ENCODE results near the gene DOP1A. TPM values are rescaled to one million over a fixed set of nuclear protein-coding genes. Genes with fewer than 3 reads are reported as not detected.

DOP1A gene
- total and polyA plus RNA-seq, 2 donors = 13.8 to 28.8 TPM

DNA sequence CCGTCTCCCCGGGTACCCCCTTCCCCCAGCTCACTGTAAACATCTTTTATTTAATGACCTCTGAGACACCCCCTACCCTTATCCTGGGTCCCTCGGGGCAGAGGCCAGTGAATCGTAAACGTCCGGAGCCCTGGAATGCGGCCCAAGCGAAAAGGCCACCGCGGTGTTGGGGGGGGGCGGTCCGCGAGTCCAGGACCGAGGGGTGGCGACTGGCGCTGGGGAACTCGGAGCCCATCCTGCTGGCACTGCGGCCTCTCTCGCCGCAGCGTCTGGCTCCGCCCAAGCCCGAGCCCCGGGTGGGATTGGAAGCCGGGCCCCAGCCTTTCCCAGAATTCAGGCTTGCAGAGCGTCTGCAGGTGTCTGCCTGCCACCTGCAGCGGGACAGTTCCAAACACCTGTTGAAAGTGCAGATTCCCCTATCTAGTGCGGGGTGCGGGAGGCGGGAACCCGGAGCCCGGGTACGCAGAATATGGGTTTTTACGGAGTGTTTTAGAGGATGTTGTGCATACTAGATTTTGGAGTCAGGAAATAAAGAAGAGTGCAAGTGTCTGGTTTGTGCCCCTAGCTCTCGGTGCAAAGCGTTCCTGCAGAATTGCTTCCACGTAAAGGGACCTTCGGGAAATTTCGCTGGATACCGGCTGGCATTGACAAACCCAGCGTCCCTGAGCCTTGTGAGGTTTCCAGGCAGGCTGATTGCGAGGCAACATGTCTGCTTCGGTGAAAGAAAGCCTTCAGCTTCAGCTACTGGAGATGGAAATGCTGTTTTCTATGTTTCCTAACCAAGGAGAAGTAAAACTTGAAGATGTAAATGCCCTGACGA is 126.5 kb downstream of the DOP1A start:
- Histone ChIP-seq H3K9me3 (ENCODE audit: control insufficient read depth in 2 of 2, insufficient read depth in 1 of 2, low read length in 1 of 2) (no peaks in the 10 kb centered on the region), H3K4me1 (ENCODE audit: control insufficient read depth in 2 of 2, insufficient read depth in 2 of 2, low read length in 2 of 2) (peaks cover 8 to 15% of the 10 kb centered on the region in 2 donors), H3K27me3 (ENCODE audit: control insufficient read depth in 2 of 2, insufficient read depth in 1 of 2, low read length in 1 of 2) (peaks cover 0 to 4% of the 10 kb centered on the region in 2 donors), H3K36me3 (ENCODE audit: control insufficient read depth in 2 of 2, insufficient read depth in 2 of 2, low read length in 1 of 2) (peaks cover 2 to 3% of the 10 kb centered on the region in 2 donors), H3K27ac (ENCODE audit: low read depth in 1 of 2, low read length in 1 of 2) (no peak overlapping the region), H3K4me3 (ENCODE audit: low read length in 2 of 2) (peak overlapping the region; percentile 73 to 77)
- WGBS = 5% methylated on average over 44 of the region's 44 CpGs
- DNase-seq (ENCODE audit: low read depth in 6 of 9, low spot score in 9 of 9) = peak in 5 of 9 donors; percentile 15 to 47 (median 23)

DNA sequence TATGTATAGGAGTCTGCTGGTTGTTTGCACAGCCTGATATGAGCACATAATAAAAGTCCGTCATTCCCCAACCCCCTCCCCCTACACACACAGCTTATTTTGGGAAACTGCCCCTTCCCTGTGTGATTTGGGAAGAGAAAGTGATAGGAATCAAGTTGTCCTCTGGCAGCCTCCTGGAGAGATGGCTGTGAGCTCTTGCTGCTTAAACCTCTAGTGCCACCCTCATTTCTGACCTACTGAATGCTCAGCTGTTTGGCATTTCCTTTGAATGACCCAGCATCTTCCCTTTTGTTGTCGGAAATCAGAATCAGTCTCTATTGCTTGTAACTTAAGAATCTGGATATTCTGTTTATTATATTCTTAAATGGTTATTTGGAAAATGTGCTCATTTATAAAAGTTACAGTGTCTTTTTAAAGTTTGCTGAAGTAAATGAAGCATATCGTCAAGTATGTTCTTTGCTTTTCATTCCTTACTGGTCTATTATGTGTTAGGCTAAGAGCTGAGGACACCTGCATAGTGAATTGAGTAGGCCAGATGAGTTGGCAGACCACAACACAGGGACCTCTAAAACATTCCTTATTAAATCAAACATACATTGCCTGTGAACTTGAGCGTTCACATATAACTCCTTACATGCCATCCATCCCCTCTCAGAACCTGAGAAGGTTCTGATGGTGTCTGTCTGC is 131.2 kb downstream of the DOP1A start:
- 62% methylated on average over 4 of the region's 4 CpGs for whole genome bisulfite sequencing
- peaks cover 0 to 4% of the 10 kb centered on the region in 2 donors for H3K27me3 ChIP-seq (ENCODE audit: control insufficient read depth in 2 of 2, insufficient read depth in 1 of 2, low read length in 1 of 2)
- no peaks in the 10 kb centered on the region for H3K9me3 ChIP-seq (ENCODE audit: control insufficient read depth in 2 of 2, insufficient read depth in 1 of 2, low read length in 1 of 2)
- H3K4me1 ChIP-seq (ENCODE audit: control insufficient read depth in 2 of 2, insufficient read depth in 2 of 2, low read length in 2 of 2) = peaks cover 5 to 14% of the 10 kb centered on the region in 2 donors
- no peak overlapping the region for H3K4me3 ChIP-seq (ENCODE audit: low read length in 2 of 2)
- H3K36me3 ChIP-seq (ENCODE audit: control insufficient read depth in 2 of 2, insufficient read depth in 2 of 2, low read length in 1 of 2) = peaks cover 0 to 3% of the 10 kb centered on the region in 2 donors
- no peak overlapping the region for H3K27ac ChIP-seq (ENCODE audit: low read depth in 1 of 2, low read length in 1 of 2)
- no peak for DNase-seq (ENCODE audit: low read depth in 6 of 9, low spot score in 9 of 9)

DNA sequence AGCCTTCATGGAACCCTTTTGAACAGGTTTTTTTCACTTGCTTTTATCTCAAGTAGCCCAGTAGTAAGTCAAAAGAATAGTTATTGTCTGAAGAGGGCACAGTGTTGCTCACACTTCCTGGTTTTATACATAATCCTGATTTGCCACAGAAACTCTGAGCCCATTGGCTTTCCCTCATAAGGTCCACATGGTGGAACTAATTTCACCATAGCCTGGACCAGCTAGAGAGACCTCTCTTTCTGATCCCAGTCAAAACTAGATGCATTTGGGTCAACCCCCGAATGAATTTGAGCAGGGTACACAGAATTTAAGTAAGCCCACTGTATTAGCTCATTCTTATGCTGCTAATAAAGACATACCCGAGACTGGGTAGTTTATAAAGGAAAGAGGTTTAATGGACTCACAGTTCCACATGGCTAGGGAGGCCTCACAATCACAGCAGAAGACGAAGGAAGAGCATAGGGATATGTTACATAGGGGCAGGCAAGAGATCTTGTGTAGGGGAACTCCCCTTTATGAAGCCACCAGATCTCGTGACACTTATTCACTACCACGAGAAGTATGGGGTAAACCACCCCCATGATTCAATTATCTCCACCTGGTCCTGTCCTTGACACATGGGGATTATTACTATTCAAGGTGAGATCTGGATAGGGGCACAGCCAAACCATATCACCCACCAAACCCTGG is 131.8 kb downstream of the DOP1A start:
- DNase-seq (ENCODE audit: low read depth in 6 of 9, low spot score in 9 of 9) = no peak
- WGBS = 95% methylated on average over 5 of the region's 5 CpGs
- H3K27ac ChIP-seq (ENCODE audit: low read depth in 1 of 2, low read length in 1 of 2) = no peak overlapping the region
- peaks cover 0 to 3% of the 10 kb centered on the region in 2 donors for H3K36me3 ChIP-seq (ENCODE audit: control insufficient read depth in 2 of 2, insufficient read depth in 2 of 2, low read length in 1 of 2)
- no peak overlapping the region for H3K4me3 ChIP-seq (ENCODE audit: low read length in 2 of 2)
- H3K27me3 ChIP-seq (ENCODE audit: control insufficient read depth in 2 of 2, insufficient read depth in 1 of 2, low read length in 1 of 2) = no peaks in the 10 kb centered on the region
- H3K9me3 ChIP-seq (ENCODE audit: control insufficient read depth in 2 of 2, insufficient read depth in 1 of 2, low read length in 1 of 2) = no peaks in the 10 kb centered on the region
- peaks cover 2 to 7% of the 10 kb centered on the region in 2 donors for H3K4me1 ChIP-seq (ENCODE audit: control insufficient read depth in 2 of 2, insufficient read depth in 2 of 2, low read length in 2 of 2)

DNA sequence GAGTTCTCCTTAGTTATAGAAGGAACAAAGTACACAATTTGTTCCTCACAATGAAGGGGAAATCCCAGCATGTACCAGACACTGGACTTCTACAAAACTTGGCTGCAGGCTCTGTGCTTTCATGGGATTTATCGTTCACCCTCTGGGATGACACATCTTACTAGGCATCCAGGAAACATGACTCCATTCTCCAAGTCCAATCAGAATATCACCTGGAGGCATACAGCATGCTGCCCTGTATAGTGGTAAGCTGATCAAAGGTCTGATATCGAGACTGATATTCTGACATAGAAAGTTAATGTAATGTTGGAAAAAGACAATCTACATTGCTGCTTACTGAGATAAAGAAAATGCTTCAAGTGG is 132.4 kb downstream of the DOP1A start:
- H3K4me3 ChIP-seq (ENCODE audit: low read length in 2 of 2) = no peak overlapping the region
- 97% methylated on average over 2 of the region's 2 CpGs for WGBS
- no peaks in the 10 kb centered on the region for H3K9me3 ChIP-seq (ENCODE audit: control insufficient read depth in 2 of 2, insufficient read depth in 1 of 2, low read length in 1 of 2)
- H3K27me3 ChIP-seq (ENCODE audit: control insufficient read depth in 2 of 2, insufficient read depth in 1 of 2, low read length in 1 of 2) = no peaks in the 10 kb centered on the region
- peaks cover 0 to 2% of the 10 kb centered on the region in 2 donors for H3K36me3 ChIP-seq (ENCODE audit: control insufficient read depth in 2 of 2, insufficient read depth in 2 of 2, low read length in 1 of 2)
- peaks cover 2 to 7% of the 10 kb centered on the region in 2 donors for H3K4me1 ChIP-seq (ENCODE audit: control insufficient read depth in 2 of 2, insufficient read depth in 2 of 2, low read length in 2 of 2)
- no peak for DNase-seq (ENCODE audit: low read depth in 6 of 9, low spot score in 9 of 9)
- no peak overlapping the region for H3K27ac ChIP-seq (ENCODE audit: low read depth in 1 of 2, low read length in 1 of 2)

DNA sequence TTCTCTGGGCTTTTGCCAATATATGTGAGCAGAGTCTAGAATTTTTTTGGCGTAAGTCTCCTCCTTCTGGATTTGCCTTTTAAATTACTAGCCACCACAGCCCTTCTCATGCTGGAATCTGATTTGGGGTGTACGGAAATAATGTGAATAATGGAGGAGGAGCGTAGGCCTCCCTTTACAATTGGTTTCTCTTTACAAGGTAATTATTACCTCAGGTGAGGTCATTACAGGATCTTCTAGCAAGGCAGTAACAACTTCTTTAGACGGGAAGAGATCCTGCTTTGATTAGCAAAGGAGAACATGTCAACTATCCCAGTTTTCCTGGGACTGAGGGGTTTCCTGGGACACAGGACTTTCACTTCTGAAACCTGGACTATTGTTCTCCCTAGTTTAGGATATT is 134.6 kb downstream of the DOP1A start:
- Histone ChIP-seq H3K4me1 (ENCODE audit: control insufficient read depth in 2 of 2, insufficient read depth in 2 of 2, low read length in 2 of 2) (peaks cover 2 to 7% of the 10 kb centered on the region in 2 donors), H3K27me3 (ENCODE audit: control insufficient read depth in 2 of 2, insufficient read depth in 1 of 2, low read length in 1 of 2) (no peaks in the 10 kb centered on the region), H3K9me3 (ENCODE audit: control insufficient read depth in 2 of 2, insufficient read depth in 1 of 2, low read length in 1 of 2) (no peaks in the 10 kb centered on the region), H3K27ac (ENCODE audit: low read depth in 1 of 2, low read length in 1 of 2) (no peak overlapping the region), H3K4me3 (ENCODE audit: low read length in 2 of 2) (no peak overlapping the region), H3K36me3 (ENCODE audit: control insufficient read depth in 2 of 2, insufficient read depth in 2 of 2, low read length in 1 of 2) (no peaks in the 10 kb centered on the region)
- no peak for DNase-seq (ENCODE audit: low read depth in 6 of 9, low spot score in 9 of 9)
- 87% methylated on average over 4 of the region's 4 CpGs for WGBS

DNA sequence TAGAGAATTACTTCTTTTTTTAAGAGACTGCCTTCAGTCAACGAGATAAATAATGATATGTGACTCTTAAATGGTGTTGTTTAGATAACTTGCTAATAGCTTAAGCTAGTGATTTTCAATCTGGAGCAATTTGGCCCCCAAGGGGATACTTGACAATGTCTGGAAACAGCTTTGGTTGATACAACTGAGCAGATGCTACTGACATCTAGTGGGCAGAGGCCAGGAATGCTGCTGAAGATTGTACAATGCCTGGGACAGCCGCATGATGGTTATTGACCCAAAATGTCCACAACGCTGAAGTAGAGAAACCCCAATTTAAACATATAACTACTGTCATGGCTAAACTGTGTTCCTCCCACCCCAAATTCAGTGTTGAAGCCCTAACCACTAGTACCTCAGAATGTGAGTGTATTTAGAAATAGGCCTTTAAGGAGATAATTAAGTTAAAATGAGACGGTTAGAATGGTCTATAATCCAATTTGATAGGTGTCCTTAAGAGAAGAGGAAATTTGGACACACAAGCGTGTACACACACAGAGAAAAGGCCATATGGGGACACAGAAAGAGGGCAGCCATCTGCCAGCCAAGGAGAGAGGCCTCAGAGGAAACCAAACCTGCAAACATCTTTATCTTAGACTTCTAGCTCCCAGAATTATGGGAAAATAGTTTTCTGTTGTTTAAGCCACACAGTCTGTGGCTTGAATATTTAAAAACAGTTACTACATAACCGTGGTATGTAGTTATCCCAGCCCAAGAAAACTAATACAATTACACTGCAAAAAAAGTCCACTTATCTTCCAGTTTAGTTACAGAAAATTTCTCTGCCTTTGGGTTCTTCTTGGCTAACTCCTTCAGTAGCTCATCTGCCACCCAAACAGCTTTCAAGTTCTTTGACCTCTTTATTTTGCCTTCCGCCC is 147.9 kb downstream of the DOP1A start:
- H3K27me3 ChIP-seq (ENCODE audit: control insufficient read depth in 2 of 2, insufficient read depth in 1 of 2, low read length in 1 of 2) = no peaks in the 10 kb centered on the region
- 41% methylated on average over 7 of the region's 7 CpGs for WGBS
- H3K4me1 ChIP-seq (ENCODE audit: control insufficient read depth in 2 of 2, insufficient read depth in 2 of 2, low read length in 2 of 2) = no peaks in the 10 kb centered on the region
- no peaks in the 10 kb centered on the region for H3K36me3 ChIP-seq (ENCODE audit: control insufficient read depth in 2 of 2, insufficient read depth in 2 of 2, low read length in 1 of 2)
- H3K4me3 ChIP-seq (ENCODE audit: low read length in 2 of 2) = no peak overlapping the region
- no peaks in the 10 kb centered on the region for H3K9me3 ChIP-seq (ENCODE audit: control insufficient read depth in 2 of 2, insufficient read depth in 1 of 2, low read length in 1 of 2)
- DNase-seq (ENCODE audit: low read depth in 6 of 9, low spot score in 9 of 9) = peak in 6 of 9 donors; percentile 19 to 70 (median 40)
- H3K27ac ChIP-seq (ENCODE audit: low read depth in 1 of 2, low read length in 1 of 2) = no peak overlapping the region

DNA sequence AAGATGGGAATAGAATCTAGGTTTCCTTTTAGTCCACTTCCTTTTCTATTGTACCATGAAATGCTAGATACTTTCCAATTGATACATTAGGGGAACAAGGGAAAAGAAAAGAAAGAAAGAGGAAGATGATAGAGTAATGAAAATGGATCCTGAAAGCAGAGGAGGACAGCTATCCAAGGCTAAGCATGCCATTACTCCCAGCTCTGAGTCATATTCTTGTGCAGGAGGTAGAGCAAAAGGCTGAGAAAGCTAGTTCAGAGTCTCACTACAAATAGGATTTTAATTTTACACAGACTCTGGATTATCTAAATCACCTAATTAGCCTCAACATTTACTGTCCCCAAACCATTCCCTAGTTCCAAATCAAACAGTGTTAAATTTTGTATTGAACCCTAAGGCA is 149.3 kb downstream of the DOP1A start:
- no peaks in the 10 kb centered on the region for H3K4me1 ChIP-seq (ENCODE audit: control insufficient read depth in 2 of 2, insufficient read depth in 2 of 2, low read length in 2 of 2)
- no peak for DNase-seq (ENCODE audit: low read depth in 6 of 9, low spot score in 9 of 9)

More for the DNA sequence above, 149.3 kb downstream of the DOP1A start:
- H3K27me3 ChIP-seq (ENCODE audit: control insufficient read depth in 2 of 2, insufficient read depth in 1 of 2, low read length in 1 of 2) = no peaks in the 10 kb centered on the region
- H3K9me3 ChIP-seq (ENCODE audit: control insufficient read depth in 2 of 2, insufficient read depth in 1 of 2, low read length in 1 of 2) = no peaks in the 10 kb centered on the region
- no peak overlapping the region for H3K4me3 ChIP-seq (ENCODE audit: low read length in 2 of 2)
- no peaks in the 10 kb centered on the region for H3K36me3 ChIP-seq (ENCODE audit: control insufficient read depth in 2 of 2, insufficient read depth in 2 of 2, low read length in 1 of 2)
- no peak overlapping the region for H3K27ac ChIP-seq (ENCODE audit: low read depth in 1 of 2, low read length in 1 of 2)

Data from thymus (tissue), 11 donors.